ENCODE results near the gene PSMD4.

PSMD4 gene

DNA sequence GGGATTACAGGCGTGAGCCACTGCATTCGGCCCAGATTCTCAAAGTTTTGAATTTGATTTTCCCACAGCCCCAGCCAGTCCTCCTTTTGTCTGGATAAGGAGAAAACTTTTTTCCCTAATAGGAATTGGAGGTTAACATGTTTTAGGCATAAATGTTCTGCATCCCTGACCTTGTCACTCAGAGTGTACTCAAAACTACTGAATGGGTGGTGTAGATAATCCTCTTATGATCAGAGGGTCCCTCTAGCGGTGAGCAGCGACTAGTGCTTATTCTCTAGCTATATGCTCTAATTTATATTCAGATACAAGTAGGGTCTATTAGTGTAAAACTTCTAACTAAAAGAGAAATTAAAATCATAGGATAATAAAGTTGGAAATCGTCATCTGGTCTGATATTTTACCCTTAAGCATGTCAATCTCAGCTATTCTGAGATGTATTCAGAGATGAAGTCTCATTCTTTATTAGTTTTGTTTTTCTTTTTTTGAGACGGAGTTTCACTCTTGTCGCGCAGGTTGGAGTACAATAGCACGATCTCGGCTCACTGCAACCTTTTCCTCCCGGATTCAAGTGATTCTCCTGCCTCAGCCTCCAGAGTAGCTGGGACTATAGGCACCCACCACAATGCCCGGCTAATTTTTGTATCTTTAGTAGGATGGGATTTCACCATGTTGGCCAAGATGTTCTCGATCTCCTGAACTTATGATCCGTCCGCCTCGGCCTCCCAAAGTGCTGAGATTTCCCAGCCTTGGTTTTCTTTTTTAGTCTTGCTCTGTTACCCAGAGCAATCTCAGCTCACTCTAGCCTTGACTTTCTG is 2.7 kb upstream of the PSMD4 start:
- DNase-seq (ENCODE audit: low read depth) = peak; percentile 89
- no peak overlapping the region for H3K4me3 ChIP-seq (ENCODE audit: low read depth, low read length)
- TF ChIP-seq, protein P1, sequence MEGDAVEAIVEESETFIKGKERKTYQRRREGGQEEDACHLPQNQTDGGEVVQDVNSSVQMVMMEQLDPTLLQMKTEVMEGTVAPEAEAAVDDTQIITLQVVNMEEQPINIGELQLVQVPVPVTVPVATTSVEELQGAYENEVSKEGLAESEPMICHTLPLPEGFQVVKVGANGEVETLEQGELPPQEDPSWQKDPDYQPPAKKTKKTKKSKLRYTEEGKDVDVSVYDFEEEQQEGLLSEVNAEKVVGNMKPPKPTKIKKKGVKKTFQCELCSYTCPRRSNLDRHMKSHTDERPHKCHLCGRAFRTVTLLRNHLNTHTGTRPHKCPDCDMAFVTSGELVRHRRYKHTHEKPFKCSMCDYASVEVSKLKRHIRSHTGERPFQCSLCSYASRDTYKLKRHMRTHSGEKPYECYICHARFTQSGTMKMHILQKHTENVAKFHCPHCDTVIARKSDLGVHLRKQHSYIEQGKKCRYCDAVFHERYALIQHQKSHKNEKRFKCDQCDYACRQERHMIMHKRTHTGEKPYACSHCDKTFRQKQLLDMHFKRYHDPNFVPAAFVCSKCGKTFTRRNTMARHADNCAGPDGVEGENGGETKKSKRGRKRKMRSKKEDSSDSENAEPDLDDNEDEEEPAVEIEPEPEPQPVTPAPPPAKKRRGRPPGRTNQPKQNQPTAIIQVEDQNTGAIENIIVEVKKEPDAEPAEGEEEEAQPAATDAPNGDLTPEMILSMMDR (IDR thresholded peaks at IDR 0.05; ENCODE audit: insufficient read depth, low read depth, low read length, missing control alignments) = peak; percentile 90

DNA sequence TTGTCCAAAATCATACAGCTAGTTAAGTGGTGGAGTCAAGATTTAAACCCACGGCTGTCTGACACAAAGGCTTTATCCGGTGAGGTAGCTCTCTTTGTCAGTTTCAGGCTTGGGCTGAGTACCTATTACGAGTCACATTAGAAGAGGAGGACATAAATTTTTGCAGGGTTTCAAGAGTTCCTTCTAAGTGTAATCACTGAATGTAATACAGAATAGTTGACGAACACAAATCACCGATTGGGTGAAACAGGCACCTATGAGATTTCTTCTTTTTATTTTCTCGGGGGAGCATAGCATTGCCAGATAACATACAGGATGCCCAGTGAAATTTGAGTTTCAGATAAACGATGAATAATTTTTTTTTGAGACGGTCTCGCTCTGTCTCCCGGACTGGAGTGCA is 847 bp downstream of the PSMD4 start:
- peak overlapping the region; percentile 97 for H3K4me3 ChIP-seq (ENCODE audit: low read depth, low read length)
- peak; percentile 24 for DNase-seq (ENCODE audit: low read depth)
- TF ChIP-seq, protein P1 (IDR thresholded peaks at IDR 0.05; ENCODE audit: insufficient read depth, low read depth, low read length, missing control alignments) = no peak

DNA sequence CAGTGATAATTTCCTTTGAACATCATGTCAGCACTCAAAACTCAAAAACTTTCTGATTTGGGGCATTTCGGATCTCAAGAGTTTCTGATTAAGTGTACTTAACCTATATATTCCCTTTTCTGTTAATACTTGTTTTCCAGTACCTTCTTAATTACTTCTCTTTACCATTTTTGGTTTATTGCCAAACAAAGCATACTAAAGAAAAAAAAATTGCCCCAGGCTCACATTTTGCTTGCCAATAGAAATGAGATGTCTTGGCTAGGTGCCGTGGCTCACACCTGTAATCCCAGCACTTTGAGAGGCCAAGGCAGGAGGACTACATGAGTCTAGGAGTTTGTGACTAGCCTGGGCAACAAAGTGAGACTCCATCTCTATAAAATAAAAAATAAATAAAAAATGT is 4.8 kb downstream of the PSMD4 start:
- TF ChIP-seq, protein P1 (IDR thresholded peaks at IDR 0.05; ENCODE audit: insufficient read depth, low read depth, low read length, missing control alignments) = no peak
- DNase-seq (ENCODE audit: low read depth) = no peak
- no peak overlapping the region for H3K4me3 ChIP-seq (ENCODE audit: low read depth, low read length)

DNA sequence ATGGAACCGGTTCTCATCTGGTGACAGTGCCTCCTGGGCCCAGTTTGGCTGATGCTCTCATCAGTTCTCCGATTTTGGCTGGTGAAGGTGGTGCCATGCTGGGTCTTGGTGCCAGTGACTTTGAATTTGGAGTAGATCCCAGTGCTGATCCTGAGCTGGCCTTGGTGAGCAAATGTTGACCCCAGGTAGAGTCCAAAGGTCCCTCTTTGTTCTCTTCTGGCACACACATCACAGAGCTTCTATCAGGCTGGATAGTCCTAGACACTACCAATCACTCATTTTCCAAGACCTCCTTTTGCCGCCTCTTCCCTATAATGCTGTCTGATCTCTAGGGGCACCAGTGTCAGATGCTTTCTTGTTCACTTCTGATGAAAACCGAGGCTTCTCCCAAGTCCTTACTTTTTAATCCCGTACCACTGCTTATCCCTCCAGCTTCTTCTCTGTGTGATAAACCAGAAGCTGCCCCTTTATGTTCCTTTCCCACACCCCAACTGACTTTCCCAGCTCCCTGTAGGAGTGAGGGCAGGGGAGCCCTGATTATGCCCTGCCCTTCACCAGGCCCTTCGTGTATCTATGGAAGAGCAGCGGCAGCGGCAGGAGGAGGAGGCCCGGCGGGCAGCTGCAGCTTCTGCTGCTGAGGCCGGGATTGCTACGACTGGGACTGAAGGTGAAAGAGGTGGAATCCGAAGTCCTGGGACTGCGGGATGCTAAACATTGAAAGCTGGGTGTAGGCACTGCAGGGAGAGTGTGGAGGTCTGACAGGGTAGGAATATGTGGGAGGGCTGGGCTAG is 11.1 kb downstream of the PSMD4 start:
- H3K4me3 ChIP-seq (ENCODE audit: low read depth, low read length) = no peak overlapping the region
- no peak for DNase-seq (ENCODE audit: low read depth)
- TF ChIP-seq, protein P1 (IDR thresholded peaks at IDR 0.05; ENCODE audit: insufficient read depth, low read depth, low read length, missing control alignments) = no peak

- no peak for DNase-seq (ENCODE audit: low read depth)
- no peak overlapping the region for H3K4me3 ChIP-seq (ENCODE audit: low read depth, low read length)
- TF ChIP-seq, protein P1 (IDR thresholded peaks at IDR 0.05; ENCODE audit: insufficient read depth, low read depth, low read length, missing control alignments) = no peak
Measured at GRCh38 chr1:151266315-151266714, 11.8 kb downstream of the PSMD4 start.

DNA sequence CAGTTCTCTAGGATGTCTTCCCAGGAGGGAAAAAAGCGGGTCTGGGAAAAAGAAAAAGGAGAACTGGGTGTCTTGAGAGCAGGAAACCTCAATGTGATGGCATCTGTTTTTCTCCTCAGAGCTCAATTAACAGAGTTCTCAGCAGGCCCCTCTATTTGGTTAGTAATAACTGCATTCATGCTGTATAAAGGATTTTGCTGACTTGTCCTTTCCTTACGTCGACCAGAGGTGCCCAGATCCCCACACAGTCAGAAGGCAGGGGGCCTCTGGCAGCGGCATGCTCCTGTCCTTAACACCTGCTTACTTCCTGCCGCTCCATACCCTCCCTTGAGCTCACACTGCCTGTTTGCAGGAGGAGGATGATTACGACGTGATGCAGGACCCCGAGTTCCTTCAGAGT is 12.3 kb downstream of the PSMD4 start:
- H3K4me3 ChIP-seq (ENCODE audit: low read depth, low read length) = no peak overlapping the region
- no peak for DNase-seq (ENCODE audit: low read depth)
- TF ChIP-seq, protein P1 (IDR thresholded peaks at IDR 0.05; ENCODE audit: insufficient read depth, low read depth, low read length, missing control alignments) = no peak

All from GM12865 (cell line).